ENCODE data around the gene EPO.

The EPO gene

DNA sequence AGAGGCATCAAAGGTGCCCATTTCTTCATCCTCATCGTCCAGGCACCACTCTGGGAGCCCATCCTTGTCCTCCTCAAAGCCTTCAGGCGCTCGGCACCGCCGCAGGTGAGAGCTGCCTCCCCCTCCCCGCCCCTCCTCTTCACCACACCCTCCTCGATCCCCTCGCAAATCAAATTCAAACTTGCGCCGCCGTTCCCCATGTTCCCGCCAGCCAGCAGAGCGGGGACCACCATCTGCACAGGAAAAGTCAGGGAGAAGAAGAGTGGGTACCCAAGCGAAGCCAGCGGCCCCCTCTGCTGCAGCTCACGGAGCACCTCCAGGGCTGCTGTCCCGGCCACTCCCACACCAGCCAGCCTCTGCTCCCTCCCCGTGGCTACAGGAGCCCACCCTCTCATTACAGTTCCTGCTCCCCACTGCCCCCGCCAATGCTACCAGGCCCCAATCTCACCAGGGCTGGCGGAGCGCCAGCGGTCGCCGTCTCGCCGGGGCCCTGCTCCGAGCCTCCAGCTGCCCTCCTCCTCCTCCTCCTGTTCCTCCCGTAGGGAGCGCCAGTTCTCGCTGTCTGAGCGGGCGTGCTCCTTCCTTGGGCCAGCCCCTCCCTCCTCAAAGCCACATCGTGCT lies 34.0 kb upstream of the EPO start:
- DNase-seq (ENCODE audit: extremely low spot score) = no peak
- ChIA-PET CTCF (interaction anchor here (2.4 kb wide), 1 partner anchor 19 kb away, joined by 6 read pairs; the partner anchor contains the start of gene POP7), POLR2A (no interaction called here)
- no peak for TF ChIP-seq ZNF384 (IDR thresholded peaks at IDR 0.05)
- TF ChIP-seq HDGF (IDR thresholded peaks at IDR 0.05; ENCODE audit: borderline replicate concordance) = no peak
- TF ChIP-seq SP1 (IDR thresholded peaks at IDR 0.05) = no peak
- TF ChIP-seq L3MBTL2 (conservative IDR thresholded peaks at IDR 0.05) = no peak
- TF ChIP-seq ARNT (IDR thresholded peaks at IDR 0.05) = no peak
- no peak for TF ChIP-seq CTBP1 (IDR thresholded peaks at IDR 0.05; ENCODE audit: borderline replicate concordance)
- no peak for TF ChIP-seq BHLHE40 (IDR thresholded peaks at IDR 0.05; ENCODE audit: borderline replicate concordance)
- no peak for TF ChIP-seq FOXM1 (IDR thresholded peaks at IDR 0.05; ENCODE audit: borderline replicate concordance)
- TF ChIP-seq ELF4 (IDR thresholded peaks at IDR 0.05) = no peak
- no peak for TF ChIP-seq TARDBP (IDR thresholded peaks at IDR 0.05)
- no peak for TF ChIP-seq LEF1 (IDR thresholded peaks at IDR 0.05; ENCODE audit: borderline replicate concordance)
- TF ChIP-seq, protein P1, sequence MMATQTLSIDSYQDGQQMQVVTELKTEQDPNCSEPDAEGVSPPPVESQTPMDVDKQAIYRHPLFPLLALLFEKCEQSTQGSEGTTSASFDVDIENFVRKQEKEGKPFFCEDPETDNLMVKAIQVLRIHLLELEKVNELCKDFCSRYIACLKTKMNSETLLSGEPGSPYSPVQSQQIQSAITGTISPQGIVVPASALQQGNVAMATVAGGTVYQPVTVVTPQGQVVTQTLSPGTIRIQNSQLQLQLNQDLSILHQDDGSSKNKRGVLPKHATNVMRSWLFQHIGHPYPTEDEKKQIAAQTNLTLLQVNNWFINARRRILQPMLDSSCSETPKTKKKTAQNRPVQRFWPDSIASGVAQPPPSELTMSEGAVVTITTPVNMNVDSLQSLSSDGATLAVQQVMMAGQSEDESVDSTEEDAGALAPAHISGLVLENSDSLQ (IDR thresholded peaks at IDR 0.05) = no peak
- TF ChIP-seq FOXA1 (IDR thresholded peaks at IDR 0.05) = no peak
- TF ChIP-seq SUZ12 (IDR thresholded peaks at IDR 0.05) = no peak
- no peak for TF ChIP-seq FOXK2 (IDR thresholded peaks at IDR 0.05)
- no peak for TF ChIP-seq NFRKB (IDR thresholded peaks at IDR 0.05)

GRCh38 chr7:100686822-100687211 lies 33.5 kb upstream of the EPO start:
- TF ChIP-seq, protein P1 (IDR thresholded peaks at IDR 0.05) = no peak
- TF ChIP-seq SP1 (IDR thresholded peaks at IDR 0.05) = no peak
- TF ChIP-seq HDGF (IDR thresholded peaks at IDR 0.05; ENCODE audit: borderline replicate concordance) = no peak
- TF ChIP-seq TARDBP (IDR thresholded peaks at IDR 0.05) = no peak
- CTCF ChIA-PET = no interaction called here
- no peak for DNase-seq (ENCODE audit: extremely low spot score)
- POLR2A ChIA-PET = no interaction called here

- ChIA-PET CTCF (no interaction called here), POLR2A (no interaction called here)
- TF ChIP-seq SP1 (IDR thresholded peaks at IDR 0.05) = no peak
- no peak for TF ChIP-seq BHLHE40 (IDR thresholded peaks at IDR 0.05; ENCODE audit: borderline replicate concordance)
- no peak for TF ChIP-seq ELF4 (IDR thresholded peaks at IDR 0.05)
- no peak for TF ChIP-seq NFRKB (IDR thresholded peaks at IDR 0.05)
- no peak for TF ChIP-seq FOXA1 (IDR thresholded peaks at IDR 0.05)
- no peak for TF ChIP-seq FOXK2 (IDR thresholded peaks at IDR 0.05)
- no peak for TF ChIP-seq FOXM1 (IDR thresholded peaks at IDR 0.05; ENCODE audit: borderline replicate concordance)
- TF ChIP-seq, protein P1 (IDR thresholded peaks at IDR 0.05) = no peak
- TF ChIP-seq ZNF384 (IDR thresholded peaks at IDR 0.05) = no peak
- TF ChIP-seq SUZ12 (IDR thresholded peaks at IDR 0.05) = no peak
- TF ChIP-seq L3MBTL2 (conservative IDR thresholded peaks at IDR 0.05) = no peak
- TF ChIP-seq ARNT (IDR thresholded peaks at IDR 0.05) = no peak
- TF ChIP-seq LEF1 (IDR thresholded peaks at IDR 0.05; ENCODE audit: borderline replicate concordance) = no peak
- no peak for TF ChIP-seq CTBP1 (IDR thresholded peaks at IDR 0.05; ENCODE audit: borderline replicate concordance)
- no peak for TF ChIP-seq HDGF (IDR thresholded peaks at IDR 0.05; ENCODE audit: borderline replicate concordance)
- TF ChIP-seq TARDBP (IDR thresholded peaks at IDR 0.05) = no peak
- no peak for DNase-seq (ENCODE audit: extremely low spot score)
Measured at GRCh38 chr7:100687261-100687660, 33.0 kb upstream of the EPO start.

- CTCF ChIA-PET = no interaction called here
- no peak for TF ChIP-seq CTBP1 (IDR thresholded peaks at IDR 0.05; ENCODE audit: borderline replicate concordance)
- TF ChIP-seq ZNF384 (IDR thresholded peaks at IDR 0.05) = no peak
- TF ChIP-seq FOXM1 (IDR thresholded peaks at IDR 0.05; ENCODE audit: borderline replicate concordance) = no peak
- TF ChIP-seq ELF4 (IDR thresholded peaks at IDR 0.05) = no peak
- TF ChIP-seq NFRKB (IDR thresholded peaks at IDR 0.05) = no peak
- TF ChIP-seq, protein P1 (IDR thresholded peaks at IDR 0.05) = no peak
- TF ChIP-seq FOXK2 (IDR thresholded peaks at IDR 0.05) = no peak
- TF ChIP-seq TARDBP (IDR thresholded peaks at IDR 0.05) = no peak
- no peak for TF ChIP-seq HDGF (IDR thresholded peaks at IDR 0.05; ENCODE audit: borderline replicate concordance)
- no peak for TF ChIP-seq ARNT (IDR thresholded peaks at IDR 0.05)
- no peak for TF ChIP-seq SP1 (IDR thresholded peaks at IDR 0.05)
- no peak for TF ChIP-seq SUZ12 (IDR thresholded peaks at IDR 0.05)
- TF ChIP-seq L3MBTL2 (conservative IDR thresholded peaks at IDR 0.05) = no peak
- POLR2A ChIA-PET = no interaction called here
- DNase-seq (ENCODE audit: extremely low spot score) = no peak
Measured at GRCh38 chr7:100687751-100688300, 32.4 kb upstream of the EPO start.

DNA sequence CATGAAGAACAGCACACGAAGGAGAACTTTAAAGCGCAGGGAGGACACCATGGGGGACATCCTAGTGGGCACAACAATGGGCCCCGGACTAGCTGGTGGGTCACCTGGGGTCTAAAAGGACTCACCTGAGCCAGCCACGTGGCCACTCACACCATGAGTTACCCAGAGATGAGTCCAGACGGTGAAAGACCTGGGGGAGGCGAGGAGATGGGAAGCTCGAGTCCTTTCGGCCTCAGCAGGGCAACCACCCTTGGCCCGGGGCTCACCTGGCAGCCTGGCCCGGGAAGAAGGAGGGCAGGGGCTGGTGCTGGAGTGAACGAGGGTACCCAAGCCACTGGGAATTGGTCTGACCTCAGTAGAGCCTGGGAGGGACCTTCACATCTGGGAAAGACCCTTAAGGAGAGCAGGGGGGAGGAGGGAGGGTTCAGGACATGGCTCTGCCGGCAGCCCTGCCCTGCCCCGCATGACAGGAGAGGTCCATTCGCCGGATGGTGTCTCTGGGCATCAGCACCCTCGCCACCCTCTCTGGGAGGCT lies 31.9 kb upstream of the EPO start:
- POLR2A ChIA-PET = no interaction called here
- CTCF ChIA-PET = no interaction called here
- TF ChIP-seq FOXK2 (IDR thresholded peaks at IDR 0.05) (no peak), HDGF (IDR thresholded peaks at IDR 0.05; ENCODE audit: borderline replicate concordance) (no peak), FOXM1 (IDR thresholded peaks at IDR 0.05; ENCODE audit: borderline replicate concordance) (no peak), SUZ12 (IDR thresholded peaks at IDR 0.05) (no peak), L3MBTL2 (conservative IDR thresholded peaks at IDR 0.05) (no peak), ZNF384 (IDR thresholded peaks at IDR 0.05) (no peak)
- no peak for DNase-seq (ENCODE audit: extremely low spot score)

Data from HEK293T (cell line).